ENCODE data around the gene APOBEC2. TPM values are rescaled to one million over a fixed set of nuclear protein-coding genes. Genes with fewer than 3 reads are reported as not detected.

Gene APOBEC2
- total RNA-seq, 1 donor: not detected

DNA sequence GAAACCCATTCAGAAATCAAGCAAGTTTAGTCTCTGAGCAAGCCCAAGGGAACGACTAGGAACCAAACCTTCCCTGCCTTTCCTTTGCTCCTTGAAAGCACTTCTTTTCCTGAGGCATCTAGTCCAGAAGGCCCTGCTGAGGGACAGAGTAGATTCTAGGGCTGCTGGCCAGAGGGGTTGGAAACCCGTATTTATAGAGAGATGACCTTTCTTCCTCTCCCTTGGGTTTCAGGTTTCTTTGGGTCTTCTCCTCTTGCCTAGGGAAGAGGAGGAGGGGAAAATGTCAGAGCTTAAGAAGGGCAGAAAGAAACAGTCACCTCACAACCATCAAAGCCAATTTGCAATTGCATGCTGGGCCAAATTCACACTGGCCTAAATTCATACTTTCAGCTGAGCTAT is 5.8 kb downstream of the APOBEC2 start:
- DNase-seq (ENCODE audit: low read depth): no peak
- H3K4me3 ChIP-seq (ENCODE audit: low read depth, low read length): no peak overlapping the region
- TF ChIP-seq, protein P1, sequence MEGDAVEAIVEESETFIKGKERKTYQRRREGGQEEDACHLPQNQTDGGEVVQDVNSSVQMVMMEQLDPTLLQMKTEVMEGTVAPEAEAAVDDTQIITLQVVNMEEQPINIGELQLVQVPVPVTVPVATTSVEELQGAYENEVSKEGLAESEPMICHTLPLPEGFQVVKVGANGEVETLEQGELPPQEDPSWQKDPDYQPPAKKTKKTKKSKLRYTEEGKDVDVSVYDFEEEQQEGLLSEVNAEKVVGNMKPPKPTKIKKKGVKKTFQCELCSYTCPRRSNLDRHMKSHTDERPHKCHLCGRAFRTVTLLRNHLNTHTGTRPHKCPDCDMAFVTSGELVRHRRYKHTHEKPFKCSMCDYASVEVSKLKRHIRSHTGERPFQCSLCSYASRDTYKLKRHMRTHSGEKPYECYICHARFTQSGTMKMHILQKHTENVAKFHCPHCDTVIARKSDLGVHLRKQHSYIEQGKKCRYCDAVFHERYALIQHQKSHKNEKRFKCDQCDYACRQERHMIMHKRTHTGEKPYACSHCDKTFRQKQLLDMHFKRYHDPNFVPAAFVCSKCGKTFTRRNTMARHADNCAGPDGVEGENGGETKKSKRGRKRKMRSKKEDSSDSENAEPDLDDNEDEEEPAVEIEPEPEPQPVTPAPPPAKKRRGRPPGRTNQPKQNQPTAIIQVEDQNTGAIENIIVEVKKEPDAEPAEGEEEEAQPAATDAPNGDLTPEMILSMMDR (IDR thresholded peaks at IDR 0.05; ENCODE audit: insufficient read depth, low read length): no peak

DNA sequence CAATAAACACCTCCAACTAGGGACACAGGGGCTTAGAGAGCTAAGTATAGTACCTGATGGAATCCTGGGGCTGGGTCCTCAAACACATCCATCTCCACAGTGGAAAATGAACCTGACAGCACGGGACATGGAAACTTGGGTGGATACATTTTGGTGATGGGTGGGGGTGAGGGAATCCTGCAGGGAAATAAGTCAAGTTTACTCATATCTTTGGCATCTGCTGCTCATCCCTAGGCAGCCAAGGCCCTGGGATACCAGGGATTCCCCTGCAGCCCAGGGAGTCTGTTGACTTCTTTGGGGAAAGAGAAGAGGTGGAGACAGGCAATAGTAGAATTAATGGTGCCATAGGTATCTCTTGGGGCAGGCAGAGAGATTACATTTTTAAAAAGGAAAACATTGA is 6.6 kb downstream of the APOBEC2 start:
- peak; percentile 49 for DNase-seq (ENCODE audit: low read depth)

DNA sequence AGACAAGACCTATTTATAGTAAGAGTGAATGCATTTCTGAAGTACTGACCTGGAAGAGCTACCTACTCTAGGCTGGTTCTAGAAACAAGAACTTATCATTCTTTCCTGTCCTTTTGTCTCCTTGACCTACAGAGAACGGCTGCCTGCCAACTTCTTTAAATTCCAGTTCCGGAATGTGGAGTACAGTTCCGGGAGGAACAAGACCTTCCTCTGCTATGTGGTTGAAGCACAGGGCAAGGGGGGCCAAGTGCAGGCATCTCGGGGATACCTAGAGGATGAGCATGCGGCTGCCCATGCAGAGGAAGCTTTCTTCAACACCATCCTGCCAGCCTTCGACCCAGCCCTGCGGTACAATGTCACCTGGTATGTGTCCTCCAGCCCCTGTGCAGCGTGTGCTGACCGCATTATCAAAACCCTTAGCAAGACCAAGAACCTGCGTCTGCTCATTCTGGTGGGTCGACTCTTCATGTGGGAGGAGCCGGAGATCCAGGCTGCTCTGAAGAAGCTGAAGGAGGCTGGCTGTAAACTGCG is 8.3 kb downstream of the APOBEC2 start:
- H3K4me3 ChIP-seq (ENCODE audit: low read depth, low read length): no peak overlapping the region
- TF ChIP-seq, protein P1 (IDR thresholded peaks at IDR 0.05; ENCODE audit: insufficient read depth, low read length): no peak
- DNase-seq (ENCODE audit: low read depth): no peak

More for the DNA sequence above, 6.6 kb downstream of the APOBEC2 start:
- TF ChIP-seq, protein P1 (IDR thresholded peaks at IDR 0.05; ENCODE audit: insufficient read depth, low read length): no peak
- no peak overlapping the region for H3K4me3 ChIP-seq (ENCODE audit: low read depth, low read length)

DNA sequence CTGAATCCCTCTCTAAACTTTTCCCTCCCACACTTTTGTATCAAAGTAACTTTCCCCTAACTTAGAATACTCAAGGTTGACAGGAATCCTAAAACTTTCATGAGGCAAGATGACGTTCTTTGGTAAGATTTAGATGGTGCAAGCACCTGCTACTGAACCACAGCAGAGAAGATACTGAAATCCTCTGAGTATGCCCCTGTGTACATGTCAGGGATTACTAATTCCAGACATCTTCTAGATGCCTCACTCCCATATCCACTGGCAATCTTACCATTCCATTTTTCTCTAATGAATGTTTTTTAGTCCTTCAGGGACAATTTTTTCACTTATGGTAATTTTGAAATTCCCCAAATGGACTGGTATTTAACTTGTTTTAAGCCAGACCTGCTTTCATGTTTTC is 9.1 kb downstream of the APOBEC2 start:
- TF ChIP-seq, protein P1 (IDR thresholded peaks at IDR 0.05; ENCODE audit: insufficient read depth, low read length): no peak
- no peak overlapping the region for H3K4me3 ChIP-seq (ENCODE audit: low read depth, low read length)
- DNase-seq (ENCODE audit: low read depth): no peak

DNA sequence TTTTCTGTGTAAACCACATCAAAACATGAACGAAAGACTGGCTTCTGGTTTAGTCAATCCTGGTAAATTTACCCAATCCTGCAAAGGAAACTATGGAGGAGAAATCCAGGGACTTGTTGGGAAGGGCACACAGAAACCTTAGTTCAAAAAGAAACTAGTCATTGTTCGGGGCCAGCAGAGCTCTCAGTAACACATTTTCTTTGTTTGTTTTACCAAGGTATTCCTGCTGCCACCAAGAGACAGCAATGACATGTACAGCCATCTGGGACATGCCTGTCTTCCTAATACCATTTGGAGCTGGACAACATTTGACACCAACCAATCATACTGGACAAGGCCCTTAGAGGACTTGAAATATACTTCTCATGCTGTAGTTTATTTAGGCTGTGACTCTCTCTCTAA is 10.9 kb downstream of the APOBEC2 start:
- TF ChIP-seq, protein P1 (IDR thresholded peaks at IDR 0.05; ENCODE audit: insufficient read depth, low read length): no peak

DNA sequence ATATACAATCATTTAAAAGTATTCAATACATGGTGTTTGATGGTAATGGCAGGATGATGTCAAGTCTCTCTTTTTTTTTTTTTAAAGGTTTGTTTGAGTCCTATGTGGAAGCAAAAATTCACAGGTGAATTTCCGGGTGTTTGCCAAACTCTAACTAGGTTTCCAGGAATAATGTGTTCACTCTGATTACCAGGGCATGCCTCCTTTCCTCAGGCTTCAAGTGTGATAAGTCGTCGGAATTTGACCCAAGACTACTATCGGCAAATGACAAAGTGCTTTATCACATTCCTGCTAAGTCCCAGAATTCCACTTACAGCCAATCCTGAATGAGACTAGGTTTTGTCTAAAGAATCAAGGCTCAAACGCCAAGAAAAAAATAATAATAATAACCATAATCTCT is 11.8 kb downstream of the APOBEC2 start:
- H3K4me3 ChIP-seq (ENCODE audit: low read depth, low read length): no peak overlapping the region
- TF ChIP-seq, protein P1 (IDR thresholded peaks at IDR 0.05; ENCODE audit: insufficient read depth, low read length): no peak
- DNase-seq (ENCODE audit: low read depth): no peak

More for the DNA sequence above, 10.9 kb downstream of the APOBEC2 start:
- no peak for DNase-seq (ENCODE audit: low read depth)
- H3K4me3 ChIP-seq (ENCODE audit: low read depth, low read length): no peak overlapping the region

DNA sequence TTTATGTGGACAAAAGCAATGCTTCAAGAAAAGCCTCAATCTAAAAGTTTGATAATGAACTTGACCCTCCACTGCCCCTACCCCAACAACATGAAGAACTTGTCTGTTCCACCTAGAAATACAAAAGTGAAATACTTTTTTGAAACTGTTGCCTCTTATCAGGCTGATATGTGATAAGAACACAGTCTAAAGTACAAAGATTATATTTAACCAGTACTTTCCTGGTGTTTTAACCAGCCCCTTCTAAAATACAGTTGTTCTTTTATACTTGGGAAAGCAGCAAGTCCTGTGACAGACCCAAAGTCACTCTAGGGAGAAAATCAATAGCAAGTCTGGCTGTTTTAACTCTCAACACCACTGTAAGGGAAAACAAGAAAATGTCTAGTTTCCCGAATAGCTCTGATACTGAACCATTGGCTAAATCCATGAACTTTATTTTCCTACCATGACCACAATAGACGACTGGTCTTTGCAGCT is 12.6 kb downstream of the APOBEC2 start:
- DNase-seq (ENCODE audit: low read depth): no peak
- no peak overlapping the region for H3K4me3 ChIP-seq (ENCODE audit: low read depth, low read length)
- TF ChIP-seq, protein P1 (IDR thresholded peaks at IDR 0.05; ENCODE audit: insufficient read depth, low read length): no peak

Measured in fibroblast of the aortic adventitia (primary cell).